Calu3 (cell line): ENCODE results near the gene LCAT. TPM values are rescaled to one million over a fixed set of nuclear protein-coding genes. Genes with fewer than 3 reads are reported as not detected.

Experiments used
- BruUV-seq: library from RNA; stranded (reverse); fragments of 400-500 nt; replicated peaks from 2 replicates; lab custom pipeline; 2021; lab: Mats Ljungman, UMichigan
- CTCF ChIA-PET: fragments of 300-600 bp; sonication (Branson Sonifier 250); formaldehyde crosslinking; loops from one replicate; lab custom pipeline; 2022; ENCODE audit warnings: antibody characterized with exemption; lab: Charles Lee
- DNase-seq: peaks from one replicate; pipeline ENCODE4 v3.0.0; 2022
- H3K27ac Mint-ChIP-seq: one replicate; pipeline ENCODE4 v1.8.0; 2022; ENCODE audit warnings: mixed read lengths; ENCODE audit not compliant: unreplicated experiment
- H3K27me3 Mint-ChIP-seq: one replicate; pipeline ENCODE4 v1.8.0; 2022; ENCODE audit warnings: mixed read lengths; ENCODE audit not compliant: unreplicated experiment
- H3K36me3 Mint-ChIP-seq: one replicate; pipeline ENCODE4 v1.8.0; 2022; ENCODE audit warnings: mild to moderate bottlenecking, moderate library complexity, mixed read lengths; ENCODE audit not compliant: insufficient read depth, unreplicated experiment
- H3K4me1 Mint-ChIP-seq: one replicate; pipeline ENCODE4 v1.8.0; 2022; ENCODE audit warnings: mild to moderate bottlenecking, low read depth, mixed read lengths; ENCODE audit not compliant: unreplicated experiment
- H3K4me3 Mint-ChIP-seq: one replicate; pipeline ENCODE4 v1.8.0; 2022; ENCODE audit warnings: mild to moderate bottlenecking, low read depth, moderate library complexity, mixed read lengths; ENCODE audit not compliant: unreplicated experiment
- H3K9me3 Mint-ChIP-seq: one replicate; pipeline ENCODE4 v1.8.0; 2022; ENCODE audit warnings: low read depth, mixed read lengths; ENCODE audit not compliant: unreplicated experiment
- intact Hi-C: fragments of 100-400 bp; cut with micrococcal nuclease; formaldehyde crosslinking; loops from one replicate; pipeline ENCODE4 v1.10.0; 2022; ENCODE audit not compliant: unreplicated experiment
- total RNA-seq: library from RNA; stranded (reverse); gene quantifications from 2 replicates; pipeline ENCODE4 v1.2.3, GENCODE V29; 2022
- TF ChIP-seq, protein P1 (sequence below): fragments of 200-600 bp; IDR thresholded peaks from one replicate; pipeline ENCODE4 v1.8.0; 2022; ENCODE audit warnings: antibody characterized with exemption; ENCODE audit not compliant: unreplicated experiment

LCAT gene
- total RNA-seq, 1 experiment from 2014 or later = 14.7 TPM

DNA sequence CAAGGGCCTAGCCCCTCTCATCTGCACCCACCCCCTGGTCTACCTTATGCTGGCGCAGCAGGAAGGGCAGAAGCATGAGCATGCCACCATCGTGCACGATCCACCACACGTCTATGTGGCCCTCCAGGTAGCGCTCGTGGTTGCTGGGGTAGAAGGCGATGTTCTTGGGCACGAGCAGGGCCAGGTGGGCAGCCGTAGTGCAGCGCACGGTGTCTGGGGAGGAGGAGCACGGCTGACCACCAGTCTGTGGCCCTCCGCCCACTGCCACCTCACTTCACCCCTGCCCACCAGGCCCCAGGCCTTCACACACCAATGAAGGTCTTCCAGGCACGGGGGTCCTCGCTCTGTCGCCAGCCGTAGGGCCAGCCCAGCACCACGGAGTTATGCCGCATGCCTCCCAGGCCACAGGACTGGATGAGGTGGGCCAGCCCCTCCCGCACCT, 2.2 kb upstream of the LCAT start:
- no peak for DNase-seq
- no TSS peak for BruUV-seq
- TF ChIP-seq, protein P1, sequence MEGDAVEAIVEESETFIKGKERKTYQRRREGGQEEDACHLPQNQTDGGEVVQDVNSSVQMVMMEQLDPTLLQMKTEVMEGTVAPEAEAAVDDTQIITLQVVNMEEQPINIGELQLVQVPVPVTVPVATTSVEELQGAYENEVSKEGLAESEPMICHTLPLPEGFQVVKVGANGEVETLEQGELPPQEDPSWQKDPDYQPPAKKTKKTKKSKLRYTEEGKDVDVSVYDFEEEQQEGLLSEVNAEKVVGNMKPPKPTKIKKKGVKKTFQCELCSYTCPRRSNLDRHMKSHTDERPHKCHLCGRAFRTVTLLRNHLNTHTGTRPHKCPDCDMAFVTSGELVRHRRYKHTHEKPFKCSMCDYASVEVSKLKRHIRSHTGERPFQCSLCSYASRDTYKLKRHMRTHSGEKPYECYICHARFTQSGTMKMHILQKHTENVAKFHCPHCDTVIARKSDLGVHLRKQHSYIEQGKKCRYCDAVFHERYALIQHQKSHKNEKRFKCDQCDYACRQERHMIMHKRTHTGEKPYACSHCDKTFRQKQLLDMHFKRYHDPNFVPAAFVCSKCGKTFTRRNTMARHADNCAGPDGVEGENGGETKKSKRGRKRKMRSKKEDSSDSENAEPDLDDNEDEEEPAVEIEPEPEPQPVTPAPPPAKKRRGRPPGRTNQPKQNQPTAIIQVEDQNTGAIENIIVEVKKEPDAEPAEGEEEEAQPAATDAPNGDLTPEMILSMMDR = no peak
- H3K4me3 Mint-ChIP-seq = no peak overlapping the region
- H3K36me3 Mint-ChIP-seq = peaks cover 68% of the 10 kb centered on the region
- CTCF ChIA-PET = no interaction called here
- H3K27me3 Mint-ChIP-seq = no peaks in the 10 kb centered on the region
- H3K4me1 Mint-ChIP-seq = peaks cover 9% of the 10 kb centered on the region
- H3K27ac Mint-ChIP-seq = peak overlapping the region; percentile 21
- H3K9me3 Mint-ChIP-seq = no peaks in the 10 kb centered on the region
- intact Hi-C loops = no loop called here

- no peaks in the 10 kb centered on the region for H3K27me3 Mint-ChIP-seq
- H3K9me3 Mint-ChIP-seq = no peaks in the 10 kb centered on the region
- no peak for DNase-seq
- TF ChIP-seq, protein P1 = no peak
- H3K36me3 Mint-ChIP-seq = peaks cover 64% of the 10 kb centered on the region
- TSS peak; percentile 14 for BruUV-seq
- peaks cover 9% of the 10 kb centered on the region for H3K4me1 Mint-ChIP-seq
- intact Hi-C loops = no loop called here
- H3K27ac Mint-ChIP-seq = no peak overlapping the region
- CTCF ChIA-PET = no interaction called here
- H3K4me3 Mint-ChIP-seq = no peak overlapping the region
These were observed 1.5 kb upstream of the LCAT start for GRCh38 chr16:67945392-67945933.

GRCh38 chr16:67944690-67945391, 921 bp upstream of the LCAT start:
- peaks cover 64% of the 10 kb centered on the region for H3K36me3 Mint-ChIP-seq
- CTCF ChIA-PET = interaction anchor here (0.5 kb wide), 1 partner anchor 1850 kb away, joined by 3 read pairs; no protein-coding TSS in a partner anchor
- intact Hi-C loops = no loop called here

GRCh38 chr16:67943256-67943618, 683 bp downstream of the LCAT start:
- H3K27me3 Mint-ChIP-seq = no peaks in the 10 kb centered on the region
- CTCF ChIA-PET = interaction anchor here (0.8 kb wide), 1 partner anchor 51 kb away, joined by 12 read pairs; no protein-coding TSS in a partner anchor
- H3K4me3 Mint-ChIP-seq = no peak overlapping the region
- no TSS peak for BruUV-seq
- no peak for DNase-seq
- TF ChIP-seq, protein P1 = no peak
- peaks cover 5% of the 10 kb centered on the region for H3K4me1 Mint-ChIP-seq
- peaks cover 66% of the 10 kb centered on the region for H3K36me3 Mint-ChIP-seq
- no peaks in the 10 kb centered on the region for H3K9me3 Mint-ChIP-seq
- intact Hi-C loops = no loop called here
- H3K27ac Mint-ChIP-seq = no peak overlapping the region

More at GRCh38 chr16:67944690-67945391, 921 bp upstream of the LCAT start:
- H3K4me3 Mint-ChIP-seq = no peak overlapping the region
- TF ChIP-seq, protein P1 = no peak
- peaks cover 9% of the 10 kb centered on the region for H3K4me1 Mint-ChIP-seq
- no peaks in the 10 kb centered on the region for H3K27me3 Mint-ChIP-seq
- DNase-seq = no peak
- H3K9me3 Mint-ChIP-seq = no peaks in the 10 kb centered on the region
- no TSS peak for BruUV-seq
- no peak overlapping the region for H3K27ac Mint-ChIP-seq
